Karpas-422 (cell line): ENCODE data around the gene RBM26. TPM values are rescaled to one million over a fixed set of nuclear protein-coding genes. Genes with fewer than 3 reads are reported as not detected.
A peak's percentile ranks its signal among the peaks of the same experiment; 100 is the strongest.

Experiments used
- DNase-seq: peaks from one replicate; pipeline ENCODE4 v3.0.0-alpha.2; 2015
- H2AFZ ChIP-seq: fragments of 200-600 bp; sonication (generic); 2 replicates; pipeline ENCODE4 v1.6.1; 2014; ENCODE audit warnings: antibody characterized with exemption, low read length, mixed read lengths
- H3K27ac ChIP-seq: fragments of 200-600 bp; sonication (generic); 2 replicates; pipeline ENCODE4 v1.5.1; 2014; ENCODE audit warnings: mild to moderate bottlenecking, low read length, moderate library complexity
- H3K27me3 ChIP-seq: fragments of 200-600 bp; sonication (generic); 2 replicates; pipeline ENCODE4 v1.6.1; 2014; ENCODE audit warnings: low read length, mixed read lengths
- H3K36me3 ChIP-seq: fragments of 200-600 bp; sonication (generic); 2 replicates; pipeline ENCODE4 v1.6.1; 2014; ENCODE audit warnings: low read length, mixed read lengths; ENCODE audit not compliant: insufficient read depth
- H3K4me1 ChIP-seq: fragments of 200-600 bp; sonication (generic); 2 replicates; pipeline ENCODE4 v1.6.1; 2014; ENCODE audit warnings: mild to moderate bottlenecking, low read length, mixed read lengths
- H3K4me2 ChIP-seq: fragments of 200-600 bp; sonication (generic); 2 replicates; pipeline ENCODE4 v1.6.1; 2014; ENCODE audit warnings: low read length, low read depth, mild to moderate bottlenecking; ENCODE audit not compliant: poor library complexity, severe bottlenecking
- H3K4me3 ChIP-seq: fragments of 200-600 bp; sonication (generic); 2 replicates; pipeline ENCODE4 v1.5.1; 2014; ENCODE audit warnings: mild to moderate bottlenecking, antibody characterized with exemption, low read length, mixed read lengths
- H3K79me2 ChIP-seq: fragments of 200-600 bp; sonication (generic); 2 replicates; pipeline ENCODE4 v1.6.1; 2014; ENCODE audit warnings: mild to moderate bottlenecking, low read length, mixed read lengths
- H3K9ac ChIP-seq: fragments of 200-600 bp; sonication (generic); 2 replicates; pipeline ENCODE4 v1.6.0; 2014; ENCODE audit warnings: low read length
- H3K9me2 ChIP-seq: fragments of 200-600 bp; sonication (generic), shearing (Covaris generic); replicated peaks from 2 replicates; pipeline ENCODE4 v1.6.0; 2014; ENCODE audit warnings: mild to moderate bottlenecking, low read length, moderate library complexity; ENCODE audit not compliant: insufficient read depth
- H3K9me3 ChIP-seq: fragments of 300-700, 200-600 bp; sonication (generic); 2 replicates; pipeline ENCODE4 v1.6.1; 2014; ENCODE audit warnings: low read length, mixed read lengths
- H4K20me1 ChIP-seq: fragments of 200-600 bp; sonication (generic); 2 replicates; pipeline ENCODE4 v1.6.1; 2014; ENCODE audit warnings: mild to moderate bottlenecking, antibody characterized with exemption, low read length, low read depth; ENCODE audit not compliant: insufficient read depth
- total RNA-seq: library from RNA; depleted of rRNA; stranded (reverse); fragments of >200 nt; shearing (Covaris generic); gene quantifications from 2 replicates; pipeline ENCODE4 v1.2.3, GENCODE V29; 2014; ENCODE audit warnings: low replicate concordance

RBM26 gene
- total RNA-seq, 1 experiment from 2014 or later, result 55.4 TPM

- Histone ChIP-seq H2AFZ (no peak overlapping the region), H3K4me2 (no peak overlapping the region), H3K4me1 (no peaks in the 10 kb centered on the region), H3K79me2 (no peaks in the 10 kb centered on the region), H3K36me3 (peaks cover 18% of the 10 kb centered on the region; the same call in 1 of the 2 replicates), H3K9me3 (no peaks in the 10 kb centered on the region), H3K9ac (no peak overlapping the region), H3K4me3 (no peak overlapping the region), H3K27ac (no peak overlapping the region), H3K9me2 (no peaks in the 10 kb centered on the region), H4K20me1 (no peaks in the 10 kb centered on the region; the same call in 1 of the 2 replicates), H3K27me3 (no peaks in the 10 kb centered on the region)
- DNase-seq, result no peak
Measured at GRCh38 chr13:79312340-79312855, 93.7 kb downstream of the RBM26 start.

GRCh38 chr13:79311386-79311785, 94.7 kb downstream of the RBM26 start:
- no peak overlapping the region for H2AFZ ChIP-seq
- no peaks in the 10 kb centered on the region for H3K9me2 ChIP-seq
- H3K4me1 ChIP-seq, result no peaks in the 10 kb centered on the region
- DNase-seq, result no peak
- no peak overlapping the region for H3K4me3 ChIP-seq
- H3K9ac ChIP-seq, result no peak overlapping the region
- no peak overlapping the region for H3K27ac ChIP-seq
- H3K4me2 ChIP-seq, result no peak overlapping the region
- no peaks in the 10 kb centered on the region for H3K9me3 ChIP-seq
- peaks cover 18% of the 10 kb centered on the region; the same call in 1 of the 2 replicates for H3K36me3 ChIP-seq
- no peaks in the 10 kb centered on the region; the same call in 1 of the 2 replicates for H4K20me1 ChIP-seq
- H3K27me3 ChIP-seq, result no peaks in the 10 kb centered on the region
- H3K79me2 ChIP-seq, result no peaks in the 10 kb centered on the region

GRCh38 chr13:79309690-79310089, 96.4 kb downstream of the RBM26 start:
- no peak overlapping the region for H2AFZ ChIP-seq
- H3K79me2 ChIP-seq, result no peaks in the 10 kb centered on the region
- no peak overlapping the region for H3K9ac ChIP-seq
- DNase-seq, result no peak
- H3K4me3 ChIP-seq, result no peak overlapping the region
- no peaks in the 10 kb centered on the region for H3K9me2 ChIP-seq
- H4K20me1 ChIP-seq, result no peaks in the 10 kb centered on the region; the same call in 1 of the 2 replicates
- H3K27ac ChIP-seq, result no peak overlapping the region
- no peaks in the 10 kb centered on the region for H3K4me1 ChIP-seq
- no peaks in the 10 kb centered on the region for H3K9me3 ChIP-seq
- peaks cover 14% of the 10 kb centered on the region; the same call in 1 of the 2 replicates for H3K36me3 ChIP-seq
- H3K4me2 ChIP-seq, result no peak overlapping the region
- H3K27me3 ChIP-seq, result no peaks in the 10 kb centered on the region

- Histone ChIP-seq H2AFZ (no peak overlapping the region), H3K36me3 (no peaks in the 10 kb centered on the region), H3K27ac (no peak overlapping the region), H3K4me2 (no peak overlapping the region), H3K9me3 (no peaks in the 10 kb centered on the region), H3K4me3 (no peak overlapping the region), H3K4me1 (no peaks in the 10 kb centered on the region), H3K9me2 (no peaks in the 10 kb centered on the region), H4K20me1 (no peaks in the 10 kb centered on the region; the same call in 1 of the 2 replicates), H3K9ac (no peak overlapping the region), H3K27me3 (no peaks in the 10 kb centered on the region), H3K79me2 (no peaks in the 10 kb centered on the region)
- no peak for DNase-seq
Measured at GRCh38 chr13:79307866-79308298, 98.2 kb downstream of the RBM26 start.

- H3K9me2 ChIP-seq, result no peaks in the 10 kb centered on the region
Measured at GRCh38 chr13:79307433-79307861, 98.6 kb downstream of the RBM26 start.

GRCh38 chr13:79306650-79307049, 99.4 kb downstream of the RBM26 start:
- Histone ChIP-seq H3K36me3 (no peaks in the 10 kb centered on the region), H3K4me3 (no peak overlapping the region), H3K27ac (no peak overlapping the region), H3K9ac (no peak overlapping the region), H3K79me2 (no peaks in the 10 kb centered on the region), H2AFZ (no peak overlapping the region), H3K4me1 (no peaks in the 10 kb centered on the region), H3K9me2 (no peaks in the 10 kb centered on the region), H3K9me3 (no peaks in the 10 kb centered on the region), H3K4me2 (no peak overlapping the region), H3K27me3 (no peaks in the 10 kb centered on the region), H4K20me1 (no peaks in the 10 kb centered on the region; the same call in 1 of the 2 replicates)
- DNase-seq, result no peak

More at GRCh38 chr13:79307433-79307861, 98.6 kb downstream of the RBM26 start:
- Histone ChIP-seq H3K4me1 (no peaks in the 10 kb centered on the region), H3K36me3 (no peaks in the 10 kb centered on the region), H3K27ac (no peak overlapping the region), H3K27me3 (no peaks in the 10 kb centered on the region), H3K9ac (no peak overlapping the region), H3K4me2 (no peak overlapping the region), H2AFZ (no peak overlapping the region), H4K20me1 (no peaks in the 10 kb centered on the region; the same call in 1 of the 2 replicates), H3K9me3 (no peaks in the 10 kb centered on the region), H3K79me2 (no peaks in the 10 kb centered on the region), H3K4me3 (no peak overlapping the region)
- peak; percentile 45 for DNase-seq

GRCh38 chr13:79297128-79297527, 108.9 kb downstream of the RBM26 start:
- Histone ChIP-seq H3K4me1 (peaks cover 25% of the 10 kb centered on the region), H3K9me2 (no peaks in the 10 kb centered on the region), H2AFZ (no peak overlapping the region), H3K36me3 (no peaks in the 10 kb centered on the region), H3K27me3 (no peaks in the 10 kb centered on the region), H3K4me2 (peak overlapping the region; percentile 62), H3K79me2 (no peaks in the 10 kb centered on the region), H4K20me1 (no peaks in the 10 kb centered on the region), H3K9me3 (no peaks in the 10 kb centered on the region), H3K4me3 (peak overlapping the region; percentile 41), H3K27ac (no peak overlapping the region), H3K9ac (no peak overlapping the region)
- DNase-seq, result peak; percentile 89

- Histone ChIP-seq H3K9me3 (no peaks in the 10 kb centered on the region), H3K4me1 (peaks cover 25% of the 10 kb centered on the region), H4K20me1 (no peaks in the 10 kb centered on the region), H2AFZ (no peak overlapping the region), H3K4me2 (peak overlapping the region; percentile 62), H3K27ac (no peak overlapping the region), H3K27me3 (no peaks in the 10 kb centered on the region), H3K79me2 (no peaks in the 10 kb centered on the region), H3K4me3 (no peak overlapping the region), H3K36me3 (no peaks in the 10 kb centered on the region), H3K9ac (no peak overlapping the region), H3K9me2 (no peaks in the 10 kb centered on the region)
- no peak for DNase-seq
Measured at GRCh38 chr13:79295906-79296706, 109.9 kb downstream of the RBM26 start.
